GM18870 (cell line): ENCODE results near the gene CRIM1.

Experiments
- ATAC-seq: cut with Tn5 transposase; IDR thresholded peaks from one replicate; pipeline ENCODE4 v1.9.1; 2021; ENCODE audit warnings: moderate library complexity; ENCODE audit not compliant: unreplicated experiment

Gene CRIM1

GRCh38 chr2:36597532-36598377 is 242.2 kb downstream of the CRIM1 start, which contains the start of gene FEZ2:
Gene FEZ2, minus strand, starts transcription at chr2:36598168. Its CDS starts 26 bp downstream, at chr2:36598142.
- ATAC-seq: peak; percentile 97
